NCI-H2227 (cell line): Measurements from ENCODE around the gene KDM8.

Experiments used
- DNase-seq: peaks from one replicate; lab custom pipeline; 2025; ENCODE audit not compliant: unreplicated experiment; lab: John Stamatoyannopoulos, UW

The KDM8 gene

GRCh38 chr16:27214084-27214961, 11.0 kb downstream of the KDM8 start:
- no peak for DNase-seq

- DNase-seq = no peak
Measured at GRCh38 chr16:27215660-27216059, 12.3 kb downstream of the KDM8 start.

DNA sequence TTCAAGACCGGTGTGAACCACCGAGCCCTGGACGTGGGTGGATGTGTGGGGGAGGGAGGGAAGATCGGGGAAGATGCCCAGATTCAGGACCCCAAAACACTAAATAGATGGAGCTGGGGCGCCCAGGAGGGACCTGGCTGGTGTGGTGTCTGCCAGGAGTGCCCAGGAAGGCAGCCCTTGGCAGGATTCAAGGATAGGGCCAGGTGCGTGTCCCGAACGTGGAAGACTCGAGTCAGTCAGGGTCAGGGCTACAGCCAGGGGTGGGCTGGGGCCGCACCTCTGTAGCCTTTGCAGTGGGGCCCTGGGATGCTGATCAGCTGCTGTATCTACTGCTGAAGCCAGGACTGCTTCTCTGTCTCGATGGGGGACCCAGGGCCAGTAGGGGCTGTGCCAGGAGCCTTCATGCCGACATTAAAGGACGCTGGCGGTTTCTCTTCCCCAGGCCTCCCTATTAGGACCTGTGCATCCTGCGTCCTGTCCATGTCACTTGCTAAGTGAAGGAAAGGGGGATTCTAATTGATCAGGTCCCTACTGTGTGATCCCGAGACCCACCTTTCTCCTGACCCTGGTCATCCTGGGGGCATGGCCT, 13.1 kb downstream of the KDM8 start:
- no peak for DNase-seq

DNA sequence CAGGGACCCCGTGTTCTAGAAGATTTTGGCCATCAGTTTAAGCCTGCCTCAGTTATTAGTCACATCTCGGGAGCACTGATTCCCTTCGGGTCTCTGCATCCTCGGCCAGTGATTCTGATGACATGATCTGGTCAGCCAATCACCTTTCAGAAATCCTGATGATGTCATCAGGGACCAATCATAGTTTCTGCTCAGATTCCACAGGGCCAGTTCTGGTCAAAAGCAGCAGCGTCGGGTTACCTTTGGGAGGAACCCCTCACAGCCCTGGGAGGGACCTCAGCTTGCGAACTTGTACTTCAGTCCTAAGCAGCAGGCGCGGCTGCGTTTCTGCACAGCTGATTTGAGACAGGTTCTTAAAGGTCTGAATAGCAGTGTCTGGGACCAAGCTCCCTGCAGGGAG, 13.9 kb downstream of the KDM8 start:
- no peak for DNase-seq

GRCh38 chr16:27218756-27219155, 15.4 kb downstream of the KDM8 start:
- DNase-seq = no peak

GRCh38 chr16:27219161-27219560, 15.8 kb downstream of the KDM8 start:
- no peak for DNase-seq

DNA sequence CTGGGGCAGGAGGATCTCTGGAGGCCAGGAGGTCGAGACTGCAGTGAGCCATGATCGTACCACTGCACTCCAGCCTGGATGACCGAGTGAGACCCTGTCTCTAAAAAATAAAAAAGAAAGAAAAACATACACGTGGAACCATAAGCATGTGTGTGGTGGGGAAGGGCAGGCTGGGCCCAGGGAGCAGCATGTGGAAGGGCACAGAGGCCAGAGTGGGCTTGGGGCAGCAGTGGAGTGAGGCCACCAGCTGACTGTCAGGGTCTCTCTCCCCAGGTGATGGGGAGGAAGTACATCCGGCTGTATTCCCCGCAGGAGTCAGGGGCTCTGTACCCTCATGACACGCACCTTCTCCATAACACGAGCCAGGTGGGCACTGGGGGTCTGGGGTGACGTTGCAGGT, 16.8 kb downstream of the KDM8 start:
- no peak for DNase-seq

DNA sequence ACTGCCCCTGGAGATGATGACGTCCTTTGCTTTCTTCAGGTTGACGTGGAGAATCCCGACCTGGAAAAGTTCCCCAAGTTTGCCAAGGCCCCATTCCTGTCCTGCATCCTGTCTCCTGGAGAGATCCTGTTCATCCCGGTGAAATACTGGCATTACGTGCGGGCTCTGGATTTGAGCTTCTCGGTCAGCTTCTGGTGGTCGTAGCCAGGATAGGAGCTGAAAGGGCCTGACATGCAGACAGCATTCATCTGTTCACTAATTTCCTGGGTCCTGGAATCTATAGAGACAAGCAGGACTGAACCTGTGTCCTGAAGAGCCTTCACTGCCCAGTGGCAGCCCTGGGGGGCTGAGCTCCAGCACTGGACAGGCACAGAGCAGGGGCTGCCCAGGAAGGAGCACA, 17.2 kb downstream of the KDM8 start:
- no peak for DNase-seq

DNA sequence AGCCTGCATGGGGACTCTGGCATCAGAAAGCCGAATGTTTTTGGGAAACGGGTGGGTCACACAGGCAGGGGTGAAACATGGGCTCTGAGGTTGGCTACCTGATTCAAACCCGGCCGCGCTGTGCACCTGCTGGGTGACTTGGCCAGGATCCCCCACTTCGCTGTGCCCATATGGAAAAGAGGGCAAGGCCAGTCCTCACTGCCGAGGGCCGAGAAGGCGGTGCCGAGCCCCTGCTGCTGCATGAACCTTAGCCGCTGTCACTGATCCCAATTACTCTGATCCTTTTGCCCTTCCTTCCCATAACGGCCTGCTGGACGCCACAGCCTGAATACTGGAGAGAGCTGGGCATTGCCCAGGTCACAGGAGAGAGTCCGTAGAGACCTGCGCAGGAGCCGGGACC, 17.7 kb downstream of the KDM8 start:
- no peak for DNase-seq

- no peak for DNase-seq
Measured at GRCh38 chr16:27221576-27222248, 18.4 kb downstream of the KDM8 start.

DNA sequence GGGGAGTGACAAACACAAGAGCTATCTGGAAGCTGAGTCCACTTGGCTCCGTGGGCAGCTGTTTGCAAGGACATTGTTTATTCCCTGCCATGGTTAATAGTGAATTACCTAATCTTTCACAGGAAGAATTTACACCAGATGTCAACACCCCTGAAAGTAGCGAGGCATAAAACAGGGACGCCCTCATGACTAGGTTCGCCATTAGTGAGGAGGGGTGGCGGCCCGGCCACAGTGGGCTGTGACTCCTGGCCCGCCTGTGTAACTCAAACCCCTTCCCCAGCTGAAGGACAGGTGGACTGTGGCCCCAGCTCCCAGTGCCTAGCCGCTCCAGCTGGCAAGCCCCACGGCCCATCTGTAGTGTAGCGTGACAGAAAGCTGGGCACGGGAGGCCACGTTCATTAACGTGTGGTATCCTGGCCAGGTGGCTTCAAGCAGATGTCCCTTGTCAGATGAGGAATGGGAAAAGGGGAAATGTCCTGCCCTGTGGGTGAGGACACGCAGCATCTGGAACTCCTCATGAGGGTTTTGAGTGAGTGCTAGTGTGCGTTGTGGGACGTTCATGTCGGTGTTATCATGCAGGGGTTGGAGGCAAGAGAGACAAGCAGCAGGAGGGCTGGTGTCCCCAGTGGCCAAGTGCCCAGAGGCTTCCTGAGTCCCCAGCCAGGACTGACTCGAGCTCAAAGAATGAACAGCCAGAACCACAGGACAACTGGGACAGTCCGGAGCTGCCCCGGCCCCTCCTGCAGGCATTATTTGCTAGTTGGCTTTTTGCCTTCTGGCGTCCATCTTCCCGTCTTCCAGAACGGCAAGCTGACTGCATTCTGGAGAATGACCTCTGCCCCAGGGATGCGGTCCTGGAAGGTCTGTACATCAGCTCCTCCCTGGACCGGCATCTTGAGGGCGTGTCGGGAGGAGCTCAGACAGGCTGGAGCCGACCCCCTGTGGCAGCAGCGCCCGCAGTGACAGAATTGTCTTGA, 19.2 kb downstream of the KDM8 start:
- DNase-seq = peak; percentile 64

DNA sequence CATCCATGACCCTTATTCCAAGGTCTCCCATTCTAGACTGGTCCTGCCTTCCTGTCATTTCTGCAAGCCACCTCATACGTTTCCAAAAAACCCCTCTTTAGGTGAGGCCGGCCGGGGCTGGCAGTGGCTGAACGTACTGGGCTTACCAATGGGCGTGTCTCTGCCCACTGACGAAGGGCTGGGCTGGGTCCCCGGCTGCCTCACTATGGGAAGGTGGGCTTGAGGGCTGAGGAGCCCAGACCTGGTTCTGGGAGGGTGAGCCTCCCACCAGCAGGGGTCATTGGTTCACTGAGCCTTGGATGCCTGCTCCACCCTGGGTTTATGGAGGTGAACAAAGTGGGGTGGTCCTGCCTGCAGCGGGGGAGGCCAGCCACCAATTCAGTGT, 19.9 kb downstream of the KDM8 start:
- no peak for DNase-seq

GRCh38 chr16:27223701-27224100, 20.4 kb downstream of the KDM8 start:
- DNase-seq = no peak

DNA sequence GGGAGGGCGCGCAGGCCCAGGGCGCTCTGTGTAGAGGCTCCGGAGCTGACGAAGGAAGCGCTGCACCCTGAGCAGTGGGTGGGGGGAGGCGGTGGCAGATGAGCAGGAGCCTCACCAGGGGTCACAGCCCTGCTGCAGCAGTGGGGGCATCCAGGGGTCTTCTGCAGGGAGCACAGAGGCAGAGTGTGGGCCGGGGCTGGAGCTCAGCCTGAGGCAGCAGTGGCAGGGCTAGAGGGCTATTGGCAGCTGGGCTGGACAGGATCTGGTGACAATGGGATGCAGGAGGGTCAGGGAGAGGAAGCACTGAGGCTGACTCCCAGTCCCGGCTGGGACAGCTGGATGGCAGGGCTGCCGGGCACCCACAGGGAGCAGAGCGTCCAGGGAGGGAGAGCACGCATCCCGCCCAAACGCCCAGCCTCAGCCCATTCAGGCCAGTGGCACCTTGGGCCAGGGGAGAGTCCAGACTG, 21.0 kb downstream of the KDM8 start:
- no peak for DNase-seq

GRCh38 chr16:27224741-27225300, 21.5 kb downstream of the KDM8 start:
- DNase-seq = no peak

DNA sequence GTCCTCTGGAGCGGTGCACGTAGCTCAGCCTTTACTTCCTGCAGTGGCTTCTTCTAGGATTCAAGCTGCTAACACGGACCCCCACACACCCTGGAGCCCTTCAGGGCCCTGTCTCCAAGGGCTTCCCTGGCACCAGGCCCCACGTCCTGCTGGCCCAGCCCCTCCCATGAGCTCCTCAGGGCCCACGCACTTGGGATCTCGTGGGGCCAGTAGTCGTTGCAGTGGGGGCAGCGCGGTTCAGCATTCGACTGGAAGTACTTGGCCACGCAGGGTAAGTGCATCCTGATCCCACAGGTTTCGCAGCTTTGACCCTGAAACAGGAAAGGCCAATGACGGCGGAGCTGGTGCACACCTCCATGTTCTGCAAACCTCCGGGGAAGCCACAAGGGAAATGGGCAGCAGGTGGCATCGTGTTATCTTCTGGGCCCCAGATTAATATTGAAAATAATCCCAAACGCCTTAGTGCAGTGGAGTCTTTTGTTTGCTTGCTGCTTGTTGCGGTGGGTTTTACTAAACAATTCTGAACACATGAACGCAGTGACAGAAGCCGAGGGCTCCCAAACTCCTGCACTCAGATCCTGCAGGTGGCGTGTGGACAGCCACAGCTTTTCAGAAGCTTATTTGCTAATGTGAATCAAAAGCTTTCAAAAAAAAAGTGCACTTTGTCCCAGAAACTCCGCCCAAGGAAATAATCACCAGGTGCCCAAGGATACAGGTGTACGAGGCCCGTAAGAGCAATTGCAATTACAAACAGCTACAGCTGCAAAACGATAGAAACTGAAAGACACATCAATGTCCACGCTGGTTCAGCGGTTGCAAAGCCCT, 22.4 kb downstream of the KDM8 start:
- DNase-seq = no peak

DNA sequence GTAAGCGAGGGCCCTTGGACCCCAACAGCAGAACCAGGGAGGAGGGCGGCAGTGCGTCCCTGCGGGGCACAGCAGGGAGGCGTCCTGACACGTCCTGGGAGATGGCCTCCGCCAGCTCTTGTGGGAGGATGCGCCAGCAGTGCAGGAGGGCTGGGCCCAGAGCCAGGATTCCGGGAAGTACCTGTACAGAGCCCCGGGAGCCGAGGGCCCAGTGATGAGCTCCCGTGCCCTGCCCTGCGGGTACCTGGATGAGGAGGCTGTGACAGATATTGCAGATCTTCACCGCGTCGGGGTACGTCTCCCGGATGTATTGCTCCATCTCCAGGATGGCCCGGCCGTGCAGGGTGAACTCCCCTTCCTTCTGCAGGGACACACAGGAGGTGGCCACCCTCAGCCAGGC, 23.1 kb downstream of the KDM8 start:
- no peak for DNase-seq

- DNase-seq = no peak
Measured at GRCh38 chr16:27226976-27227705, 23.8 kb downstream of the KDM8 start.

- no peak for DNase-seq
Measured at GRCh38 chr16:27228045-27228444, 24.7 kb downstream of the KDM8 start.
